GM12864 (cell line): ENCODE data around the gene HSPA13.

Experiments used
- DNase-seq: peaks from one replicate; pipeline ENCODE4 v3.0.0-alpha.2; 2011; ENCODE audit warnings: low read depth
- H3K4me3 ChIP-seq: 2 replicates; pipeline ENCODE4 v1.5.1; 2011; ENCODE audit warnings: mild to moderate bottlenecking, low read depth, low read length, control low read depth
- CTCF ChIP-seq: IDR thresholded peaks from 2 replicates; pipeline ENCODE4 v1.5.1; 2011; ENCODE audit warnings: low read depth, mild to moderate bottlenecking, moderate library complexity, low read length, control low read depth, inconsistent platforms; ENCODE audit errors: missing control alignments

Gene HSPA13

GRCh38 chr21:14401217-14401616 lies 18.3 kb upstream of the HSPA13 start:
- no peak for DNase-seq
- no peak overlapping the region for H3K4me3 ChIP-seq
- TF ChIP-seq CTCF, result no peak

- no peak for TF ChIP-seq CTCF
- H3K4me3 ChIP-seq, result no peak overlapping the region
- DNase-seq, result no peak
Measured at GRCh38 chr21:14388282-14388681, 5.3 kb upstream of the HSPA13 start.

GRCh38 chr21:14384453-14384852 lies 1.5 kb upstream of the HSPA13 start:
- TF ChIP-seq CTCF, result no peak
- DNase-seq, result no peak
- H3K4me3 ChIP-seq, result peak overlapping the region; percentile 93

GRCh38 chr21:14383596-14384180 lies 742 bp upstream of the HSPA13 start:
- peak; percentile 43 for DNase-seq
- TF ChIP-seq CTCF, result no peak
- peak overlapping the region; percentile 93 for H3K4me3 ChIP-seq

- no peak for TF ChIP-seq CTCF
- peak overlapping the region; percentile 93 for H3K4me3 ChIP-seq
- DNase-seq, result peak; percentile 2
Measured at GRCh38 chr21:14382486-14382834, 486 bp downstream of the HSPA13 start.

GRCh38 chr21:14376854-14377253 lies 6.1 kb downstream of the HSPA13 start:
- no peak for DNase-seq
- peak; percentile 10 for TF ChIP-seq CTCF
- H3K4me3 ChIP-seq, result no peak overlapping the region

GRCh38 chr21:14366998-14367397 lies 15.9 kb downstream of the HSPA13 start:
- DNase-seq, result no peak
- no peak overlapping the region for H3K4me3 ChIP-seq
- no peak for TF ChIP-seq CTCF
